Measurements from ENCODE around the gene SLC25A22.

SLC25A22 gene

GRCh38 chr11:770642-771616, 27.2 kb downstream of the SLC25A22 start:
- DNase-seq, result no peak

- no peak for DNase-seq
Observed at GRCh38 chr11:769887-770641, 28.0 kb downstream of the SLC25A22 start.

- DNase-seq, result no peak
Observed at GRCh38 chr11:767238-767637, 30.8 kb downstream of the SLC25A22 start.

GRCh38 chr11:766936-767210, 31.2 kb downstream of the SLC25A22 start:
- no peak for DNase-seq

GRCh38 chr11:766106-766935, 31.8 kb downstream of the SLC25A22 start:
- DNase-seq, result no peak

GRCh38 chr11:765802-766091, 32.3 kb downstream of the SLC25A22 start:
- DNase-seq, result no peak

GRCh38 chr11:765025-765801, 32.9 kb downstream of the SLC25A22 start:
- peak; percentile 76 for DNase-seq

GRCh38 chr11:764322-765024, 33.6 kb downstream of the SLC25A22 start:
- no peak for DNase-seq

- DNase-seq, result no peak
Observed at GRCh38 chr11:763549-764321, 34.3 kb downstream of the SLC25A22 start.

- no peak for DNase-seq
Observed at GRCh38 chr11:763073-763463, 35.0 kb downstream of the SLC25A22 start.

- peak; percentile 9 for DNase-seq
Observed at GRCh38 chr11:762421-763072, 35.5 kb downstream of the SLC25A22 start.

GRCh38 chr11:761526-762108, 36.5 kb downstream of the SLC25A22 start:
- no peak for DNase-seq

- DNase-seq, result no peak
Observed at GRCh38 chr11:760236-760635, 37.8 kb downstream of the SLC25A22 start.

GRCh38 chr11:749731-750130, 48.4 kb downstream of the SLC25A22 start:
- DNase-seq, result no peak

- DNase-seq, result no peak
Observed at GRCh38 chr11:748007-748359, 50.1 kb downstream of the SLC25A22 start.

GRCh38 chr11:747158-748006, 50.7 kb downstream of the SLC25A22 start, which contains the start of gene TALDO1:
TALDO1 (plus strand) TSS chr11:747464; CDS start chr11:747482, 18 bp downstream.
- peak; percentile 88 for DNase-seq

GRCh38 chr11:746289-747157, 51.6 kb downstream of the SLC25A22 start:
- DNase-seq, result peak; percentile 17

GRCh38 chr11:745428-745827, 52.7 kb downstream of the SLC25A22 start:
- DNase-seq, result no peak
